ENCODE measurements around the gene LCAT.

Gene LCAT

GRCh38 chr16:67910158-67910557, 33.8 kb downstream of the LCAT start:
- peak overlapping the region; percentile 61 for H3K23ac ChIP-seq (ENCODE audit: low read length)
- no peak overlapping the region for H2AFZ ChIP-seq (ENCODE audit: insufficient read depth, low read length, poor library complexity)
- H2BK120ac ChIP-seq (ENCODE audit: insufficient read depth, low read length, poor library complexity): no peak overlapping the region
- H3K4me1 ChIP-seq (ENCODE audit: control insufficient read depth in 1 of 2, insufficient read depth in 2 of 2, low read length in 2 of 2): peaks cover 4 to 6% of the 10 kb centered on the region in 2 experiments
- peaks cover 20% of the 10 kb centered on the region in 2 experiments for H3K36me3 ChIP-seq (ENCODE audit: control insufficient read depth in 1 of 2, insufficient read depth in 2 of 2, low read length in 2 of 2)
- H3K27me3 ChIP-seq (ENCODE audit: insufficient read depth, low read length): no peaks in the 10 kb centered on the region
- no peak overlapping the region for H3K14ac ChIP-seq (ENCODE audit: low read length)
- H3K4me2 ChIP-seq (ENCODE audit: low read length): no peak overlapping the region
- H2AK5ac ChIP-seq (ENCODE audit: low read length): no peak overlapping the region
- H3K9ac ChIP-seq (ENCODE audit: low read length): no peak overlapping the region
- no peak overlapping the region for H3K4me3 ChIP-seq (ENCODE audit: low read depth, low read length)
- H3K27ac ChIP-seq (ENCODE audit: low read depth, low read length): no peak overlapping the region
- no CpG with 5 or more reads among the region's 2 CpGs for WGBS (ENCODE audit: extremely low coverage, insufficient coverage, insufficient read length)
- no peak overlapping the region for H2BK12ac ChIP-seq (ENCODE audit: low read length)
- no peaks in the 10 kb centered on the region for H3K79me1 ChIP-seq (ENCODE audit: low read length)
- H3K18ac ChIP-seq (ENCODE audit: low read length): no peak overlapping the region
- no peak overlapping the region for H4K91ac ChIP-seq (ENCODE audit: low read depth, low read length)
- no peak overlapping the region for H2BK5ac ChIP-seq (ENCODE audit: low read depth, low read length, poor library complexity)
- H3K79me2 ChIP-seq (ENCODE audit: control insufficient read depth, insufficient read depth, low read length, poor library complexity): no peaks in the 10 kb centered on the region
- no peak overlapping the region for H4K8ac ChIP-seq (ENCODE audit: low read depth, low read length)
- no peak for DNase-seq
- no peak overlapping the region for H4K12ac ChIP-seq (ENCODE audit: low read depth, low read length)
- no peak overlapping the region for H3K4ac ChIP-seq (ENCODE audit: low read depth, low read length)
- peaks cover 2% of the 10 kb centered on the region for H3K9me3 ChIP-seq (ENCODE audit: insufficient read depth, low read depth, low read length)

GRCh38 chr16:67909056-67909742, 34.7 kb downstream of the LCAT start:
- no peak overlapping the region for H2BK5ac ChIP-seq (ENCODE audit: low read depth, low read length, poor library complexity)
- H3K4ac ChIP-seq (ENCODE audit: low read depth, low read length): no peak overlapping the region
- H3K4me1 ChIP-seq (ENCODE audit: control insufficient read depth in 1 of 2, insufficient read depth in 2 of 2, low read length in 2 of 2): no peaks in the 10 kb centered on the region
- H3K79me2 ChIP-seq (ENCODE audit: control insufficient read depth, insufficient read depth, low read length, poor library complexity): no peaks in the 10 kb centered on the region
- H4K91ac ChIP-seq (ENCODE audit: low read depth, low read length): no peak overlapping the region
- H3K36me3 ChIP-seq (ENCODE audit: control insufficient read depth in 1 of 2, insufficient read depth in 2 of 2, low read length in 2 of 2): peaks cover 20% of the 10 kb centered on the region in 2 experiments
- H3K18ac ChIP-seq (ENCODE audit: low read length): no peak overlapping the region
- H2AK5ac ChIP-seq (ENCODE audit: low read length): no peak overlapping the region
- no CpG with 5 or more reads among the region's 36 CpGs for WGBS (ENCODE audit: extremely low coverage, insufficient coverage, insufficient read length)
- H2BK120ac ChIP-seq (ENCODE audit: insufficient read depth, low read length, poor library complexity): no peak overlapping the region
- no peak overlapping the region for H2AFZ ChIP-seq (ENCODE audit: insufficient read depth, low read length, poor library complexity)
- no peaks in the 10 kb centered on the region for H3K27me3 ChIP-seq (ENCODE audit: insufficient read depth, low read length)
- no peak overlapping the region for H4K8ac ChIP-seq (ENCODE audit: low read depth, low read length)
- H3K4me2 ChIP-seq (ENCODE audit: low read length): no peak overlapping the region
- H3K4me3 ChIP-seq (ENCODE audit: low read depth, low read length): no peak overlapping the region
- no peak for DNase-seq
- no peak overlapping the region for H3K14ac ChIP-seq (ENCODE audit: low read length)
- H2BK12ac ChIP-seq (ENCODE audit: low read length): no peak overlapping the region
- H3K79me1 ChIP-seq (ENCODE audit: low read length): no peaks in the 10 kb centered on the region
- H3K9ac ChIP-seq (ENCODE audit: low read length): no peak overlapping the region
- H4K12ac ChIP-seq (ENCODE audit: low read depth, low read length): no peak overlapping the region
- H3K23ac ChIP-seq (ENCODE audit: low read length): no peak overlapping the region
- H3K9me3 ChIP-seq (ENCODE audit: insufficient read depth, low read depth, low read length): peaks cover 2% of the 10 kb centered on the region
- H3K27ac ChIP-seq (ENCODE audit: low read depth, low read length): no peak overlapping the region

- Histone ChIP-seq H3K36me3 (ENCODE audit: control insufficient read depth in 1 of 2, insufficient read depth in 2 of 2, low read length in 2 of 2) (peaks cover 22 to 23% of the 10 kb centered on the region in 2 experiments), H3K9ac (ENCODE audit: low read length) (no peak overlapping the region), H3K9me3 (ENCODE audit: insufficient read depth, low read depth, low read length) (peaks cover 2% of the 10 kb centered on the region), H4K8ac (ENCODE audit: low read depth, low read length) (no peak overlapping the region), H2BK5ac (ENCODE audit: low read depth, low read length, poor library complexity) (no peak overlapping the region), H3K79me1 (ENCODE audit: low read length) (no peaks in the 10 kb centered on the region), H3K4me1 (ENCODE audit: control insufficient read depth in 1 of 2, insufficient read depth in 2 of 2, low read length in 2 of 2) (no peaks in the 10 kb centered on the region), H4K12ac (ENCODE audit: low read depth, low read length) (no peak overlapping the region), H3K27ac (ENCODE audit: low read depth, low read length) (no peak overlapping the region), H3K18ac (ENCODE audit: low read length) (no peak overlapping the region), H3K23ac (ENCODE audit: low read length) (no peak overlapping the region), H3K79me2 (ENCODE audit: control insufficient read depth, insufficient read depth, low read length, poor library complexity) (no peaks in the 10 kb centered on the region), H2AK5ac (ENCODE audit: low read length) (no peak overlapping the region), H3K27me3 (ENCODE audit: insufficient read depth, low read length) (no peaks in the 10 kb centered on the region), H2BK12ac (ENCODE audit: low read length) (no peak overlapping the region), H3K4me3 (ENCODE audit: low read depth, low read length) (no peak overlapping the region), H3K4me2 (ENCODE audit: low read length) (no peak overlapping the region), H2BK120ac (ENCODE audit: insufficient read depth, low read length, poor library complexity) (no peak overlapping the region), H3K14ac (ENCODE audit: low read length) (no peak overlapping the region), H2AFZ (ENCODE audit: insufficient read depth, low read length, poor library complexity) (no peak overlapping the region), H4K91ac (ENCODE audit: low read depth, low read length) (no peak overlapping the region), H3K4ac (ENCODE audit: low read depth, low read length) (no peak overlapping the region)
- DNase-seq: no peak
- WGBS (ENCODE audit: extremely low coverage, insufficient coverage, insufficient read length): no CpG with 5 or more reads among the region's 11 CpGs
Observed at GRCh38 chr16:67907397-67908180, 36.3 kb downstream of the LCAT start.

- Histone ChIP-seq H4K91ac (ENCODE audit: low read depth, low read length) (no peak overlapping the region), H3K4ac (ENCODE audit: low read depth, low read length) (no peak overlapping the region), H3K4me2 (ENCODE audit: low read length) (no peak overlapping the region), H4K8ac (ENCODE audit: low read depth, low read length) (no peak overlapping the region), H3K79me1 (ENCODE audit: low read length) (no peaks in the 10 kb centered on the region), H2AFZ (ENCODE audit: insufficient read depth, low read length, poor library complexity) (no peak overlapping the region), H3K4me3 (ENCODE audit: low read depth, low read length) (no peak overlapping the region), H3K23ac (ENCODE audit: low read length) (no peak overlapping the region), H2BK5ac (ENCODE audit: low read depth, low read length, poor library complexity) (no peak overlapping the region), H3K27me3 (ENCODE audit: insufficient read depth, low read length) (no peaks in the 10 kb centered on the region), H3K36me3 (ENCODE audit: control insufficient read depth in 1 of 2, insufficient read depth in 2 of 2, low read length in 2 of 2) (peaks cover 3 to 7% of the 10 kb centered on the region in 2 experiments), H3K27ac (ENCODE audit: low read depth, low read length) (no peak overlapping the region), H3K79me2 (ENCODE audit: control insufficient read depth, insufficient read depth, low read length, poor library complexity) (no peaks in the 10 kb centered on the region), H3K4me1 (ENCODE audit: control insufficient read depth in 1 of 2, insufficient read depth in 2 of 2, low read length in 2 of 2) (no peaks in the 10 kb centered on the region), H3K9ac (ENCODE audit: low read length) (no peak overlapping the region), H3K14ac (ENCODE audit: low read length) (no peak overlapping the region), H4K12ac (ENCODE audit: low read depth, low read length) (no peak overlapping the region), H3K18ac (ENCODE audit: low read length) (no peak overlapping the region), H2AK5ac (ENCODE audit: low read length) (no peak overlapping the region), H2BK120ac (ENCODE audit: insufficient read depth, low read length, poor library complexity) (no peak overlapping the region), H2BK12ac (ENCODE audit: low read length) (no peak overlapping the region), H3K9me3 (ENCODE audit: insufficient read depth, low read depth, low read length) (no peaks in the 10 kb centered on the region)
- WGBS (ENCODE audit: extremely low coverage, insufficient coverage, insufficient read length): no CpG with 5 or more reads among the region's 4 CpGs
- no peak for DNase-seq
Observed at GRCh38 chr16:67902831-67903230, 41.1 kb downstream of the LCAT start.
